SK-N-SH treated with all-trans-retinoic acid at 6 μM for 48 hours (cell line): ENCODE data around the gene AZIN2.

Source experiments
- ARNTL ChIP-seq: fragments of 450-650 bp; formaldehyde crosslinking; IDR thresholded peaks from 2 replicates; pipeline ENCODE4 v1.5.0; 2020; ENCODE audit warnings: low read depth, mild to moderate bottlenecking, moderate library complexity, borderline replicate concordance
- BACH2 ChIP-seq: fragments of 250-450 bp; sonication (Bioruptor Pico); IDR thresholded peaks from 2 replicates; pipeline ENCODE4 v1.9.0; 2021; ENCODE audit warnings: mild to moderate bottlenecking, borderline replicate concordance
- ISL1 ChIP-seq: fragments of 250-450 bp; sonication (Bioruptor Pico); IDR thresholded peaks from 2 replicates; pipeline ENCODE4 v2.1.2; 2022; ENCODE audit warnings: mild to moderate bottlenecking, moderate library complexity
- PPARA ChIP-seq: fragments of 250-450 bp; sonication (Bioruptor Pico); IDR thresholded peaks from 2 replicates; pipeline ENCODE4 v1.5.0; 2020; ENCODE audit warnings: mild to moderate bottlenecking, borderline replicate concordance
- RARB ChIP-seq: fragments of 250-450 bp; sonication (Bioruptor Pico); IDR thresholded peaks from 2 replicates; pipeline ENCODE4 v1.8.0; 2021; ENCODE audit warnings: mild to moderate bottlenecking, moderate library complexity
- ZC3H10 ChIP-seq: fragments of 250-450 bp; sonication (Bioruptor Pico); IDR thresholded peaks from 2 replicates; pipeline ENCODE4 v1.5.1; 2021; ENCODE audit warnings: mild to moderate bottlenecking, moderate library complexity
- ZFP3 ChIP-seq: fragments of 250-450 bp; sonication (Bioruptor Pico); IDR thresholded peaks from 2 replicates; pipeline ENCODE4 v1.5.0; 2020; ENCODE audit warnings: mild to moderate bottlenecking, moderate library complexity
- ZFP30 ChIP-seq: fragments of 450-650 bp; formaldehyde crosslinking; IDR thresholded peaks from 2 replicates; pipeline ENCODE4 v1.5.0; 2022; ENCODE audit warnings: mild to moderate bottlenecking, moderate library complexity
- ZNF565 ChIP-seq: fragments of 450-650 bp; formaldehyde crosslinking; conservative IDR thresholded peaks from 2 replicates; pipeline ENCODE4 v1.5.0; 2020; ENCODE audit warnings: low read depth, mild to moderate bottlenecking, moderate library complexity
- ZNF8 ChIP-seq: fragments of 450-650 bp; formaldehyde crosslinking; IDR thresholded peaks from 2 replicates; pipeline ENCODE4 v1.5.0; 2020; ENCODE audit warnings: mild to moderate bottlenecking, moderate library complexity
- TF ChIP-seq, protein P1 (sequence below): fragments of 250-450 bp; sonication (Bioruptor Pico); IDR thresholded peaks from 2 replicates; pipeline ENCODE4 v1.8.0; 2020; ENCODE audit warnings: mild to moderate bottlenecking, moderate library complexity, borderline replicate concordance
- TF ChIP-seq, protein P2 (sequence below): fragments of 250-450 bp; sonication (Bioruptor Pico); IDR thresholded peaks from 2 replicates; pipeline ENCODE4 v1.5.1; 2020; ENCODE audit warnings: low read depth, mild to moderate bottlenecking, moderate library complexity
- TF ChIP-seq, protein P3 (sequence below): fragments of 250-450 bp; sonication (Bioruptor Pico); IDR thresholded peaks from 2 replicates; pipeline ENCODE4 v1.8.0; 2021; ENCODE audit warnings: low read depth, mild to moderate bottlenecking, moderate library complexity, borderline replicate concordance

DNA sequence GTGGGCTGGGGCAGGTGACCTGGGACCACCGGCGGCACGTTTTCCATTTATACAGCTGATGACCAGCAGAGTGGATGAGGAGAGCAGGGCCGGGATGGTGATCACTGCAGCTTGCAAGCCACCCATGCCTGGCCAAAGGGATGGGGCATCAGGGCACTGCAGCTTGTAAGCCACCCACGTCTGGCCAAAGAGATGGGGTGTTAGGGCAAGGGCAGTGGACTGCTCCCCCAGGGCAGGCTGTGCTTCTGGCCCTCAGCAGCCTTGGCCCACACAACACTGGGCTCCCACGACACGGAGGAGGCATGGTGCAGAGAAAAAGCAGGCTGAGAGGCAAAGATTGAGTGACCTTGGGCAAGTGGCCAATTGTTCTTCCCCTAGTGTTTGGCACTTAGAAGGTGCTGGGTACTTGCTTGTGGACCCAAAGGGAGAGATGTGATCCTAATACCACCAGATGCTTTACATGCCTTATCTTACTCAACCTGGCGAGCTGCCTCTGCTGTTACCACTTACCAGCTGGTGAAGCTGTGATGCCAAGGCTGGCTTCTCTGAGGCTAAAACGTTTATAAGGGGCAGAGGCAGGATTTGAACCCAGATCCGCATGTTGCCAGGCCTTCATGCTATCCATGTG, 52.6 kb downstream of the AZIN2 start:
- TF ChIP-seq, protein P1, sequence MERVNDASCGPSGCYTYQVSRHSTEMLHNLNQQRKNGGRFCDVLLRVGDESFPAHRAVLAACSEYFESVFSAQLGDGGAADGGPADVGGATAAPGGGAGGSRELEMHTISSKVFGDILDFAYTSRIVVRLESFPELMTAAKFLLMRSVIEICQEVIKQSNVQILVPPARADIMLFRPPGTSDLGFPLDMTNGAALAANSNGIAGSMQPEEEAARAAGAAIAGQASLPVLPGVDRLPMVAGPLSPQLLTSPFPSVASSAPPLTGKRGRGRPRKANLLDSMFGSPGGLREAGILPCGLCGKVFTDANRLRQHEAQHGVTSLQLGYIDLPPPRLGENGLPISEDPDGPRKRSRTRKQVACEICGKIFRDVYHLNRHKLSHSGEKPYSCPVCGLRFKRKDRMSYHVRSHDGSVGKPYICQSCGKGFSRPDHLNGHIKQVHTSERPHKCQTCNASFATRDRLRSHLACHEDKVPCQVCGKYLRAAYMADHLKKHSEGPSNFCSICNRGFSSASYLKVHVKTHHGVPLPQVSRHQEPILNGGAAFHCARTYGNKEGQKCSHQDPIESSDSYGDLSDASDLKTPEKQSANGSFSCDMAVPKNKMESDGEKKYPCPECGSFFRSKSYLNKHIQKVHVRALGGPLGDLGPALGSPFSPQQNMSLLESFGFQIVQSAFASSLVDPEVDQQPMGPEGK (CRISPR knock-in tag) = no peak
- TF ChIP-seq ZFP30 (CRISPR knock-in tag) (no peak), ISL1 (CRISPR knock-in tag) (no peak), ZNF565 (CRISPR knock-in tag) (no peak), ZNF8 (CRISPR knock-in tag) (no peak), ARNTL (no peak), ZFP3 (CRISPR knock-in tag) (no peak), BACH2 (no peak), ZC3H10 (CRISPR knock-in tag) (no peak), PPARA (CRISPR knock-in tag) (no peak), RARB (CRISPR knock-in tag) (no peak)
- TF ChIP-seq, protein P2, sequence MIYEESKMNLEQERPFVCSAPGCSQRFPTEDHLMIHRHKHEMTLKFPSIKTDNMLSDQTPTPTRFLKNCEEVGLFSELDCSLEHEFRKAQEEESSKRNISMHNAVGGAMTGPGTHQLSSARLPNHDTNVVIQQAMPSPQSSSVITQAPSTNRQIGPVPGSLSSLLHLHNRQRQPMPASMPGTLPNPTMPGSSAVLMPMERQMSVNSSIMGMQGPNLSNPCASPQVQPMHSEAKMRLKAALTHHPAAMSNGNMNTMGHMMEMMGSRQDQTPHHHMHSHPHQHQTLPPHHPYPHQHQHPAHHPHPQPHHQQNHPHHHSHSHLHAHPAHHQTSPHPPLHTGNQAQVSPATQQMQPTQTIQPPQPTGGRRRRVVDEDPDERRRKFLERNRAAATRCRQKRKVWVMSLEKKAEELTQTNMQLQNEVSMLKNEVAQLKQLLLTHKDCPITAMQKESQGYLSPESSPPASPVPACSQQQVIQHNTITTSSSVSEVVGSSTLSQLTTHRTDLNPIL = no peak
- TF ChIP-seq, protein P3, sequence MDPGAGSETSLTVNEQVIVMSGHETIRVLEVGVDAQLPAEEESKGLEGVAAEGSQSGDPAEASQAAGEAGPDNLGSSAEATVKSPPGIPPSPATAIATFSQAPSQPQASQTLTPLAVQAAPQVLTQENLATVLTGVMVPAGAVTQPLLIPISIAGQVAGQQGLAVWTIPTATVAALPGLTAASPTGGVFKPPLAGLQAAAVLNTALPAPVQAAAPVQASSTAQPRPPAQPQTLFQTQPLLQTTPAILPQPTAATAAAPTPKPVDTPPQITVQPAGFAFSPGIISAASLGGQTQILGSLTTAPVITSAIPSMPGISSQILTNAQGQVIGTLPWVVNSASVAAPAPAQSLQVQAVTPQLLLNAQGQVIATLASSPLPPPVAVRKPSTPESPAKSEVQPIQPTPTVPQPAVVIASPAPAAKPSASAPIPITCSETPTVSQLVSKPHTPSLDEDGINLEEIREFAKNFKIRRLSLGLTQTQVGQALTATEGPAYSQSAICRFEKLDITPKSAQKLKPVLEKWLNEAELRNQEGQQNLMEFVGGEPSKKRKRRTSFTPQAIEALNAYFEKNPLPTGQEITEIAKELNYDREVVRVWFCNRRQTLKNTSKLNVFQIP (CRISPR knock-in tag) = no peak
